Eye (tissue), 1 donor: ENCODE results near the gene IPCEF1.

Experiments used
- DNase-seq: peaks from one replicate; pipeline ENCODE4 v3.0.0-alpha.2; 2015

IPCEF1 gene

GRCh38 chr6:154289818-154290508, 66.6 kb downstream of the IPCEF1 start:
- no peak for DNase-seq

GRCh38 chr6:154285826-154286225, 70.8 kb downstream of the IPCEF1 start:
- no peak for DNase-seq

- DNase-seq = no peak
Measured at GRCh38 chr6:154284313-154284853, 72.2 kb downstream of the IPCEF1 start.

- no peak for DNase-seq
Measured at GRCh38 chr6:154280521-154280920, 76.1 kb downstream of the IPCEF1 start.

GRCh38 chr6:154277629-154278017, 79.0 kb downstream of the IPCEF1 start:
- DNase-seq = no peak

GRCh38 chr6:154276810-154277628, 79.6 kb downstream of the IPCEF1 start:
- peak; percentile 61 for DNase-seq

GRCh38 chr6:154274168-154274567, 82.4 kb downstream of the IPCEF1 start:
- no peak for DNase-seq

- DNase-seq = no peak
Measured at GRCh38 chr6:154268486-154268885, 88.1 kb downstream of the IPCEF1 start.

- no peak for DNase-seq
Measured at GRCh38 chr6:154267508-154268106, 89.0 kb downstream of the IPCEF1 start.

- no peak for DNase-seq
Measured at GRCh38 chr6:154266560-154267099, 90.0 kb downstream of the IPCEF1 start.

GRCh38 chr6:154261688-154262397, 94.8 kb downstream of the IPCEF1 start:
- DNase-seq = no peak

GRCh38 chr6:154258064-154258757, 98.4 kb downstream of the IPCEF1 start:
- DNase-seq = no peak

- DNase-seq = no peak
Measured at GRCh38 chr6:154257067-154257466, 99.5 kb downstream of the IPCEF1 start.

GRCh38 chr6:154252678-154253077, 103.9 kb downstream of the IPCEF1 start:
- DNase-seq = no peak

GRCh38 chr6:154251116-154251515, 105.5 kb downstream of the IPCEF1 start:
- no peak for DNase-seq

- no peak for DNase-seq
Measured at GRCh38 chr6:154249499-154250298, 106.9 kb downstream of the IPCEF1 start.

- DNase-seq = peak; percentile 66
Measured at GRCh38 chr6:154247119-154247861, 109.3 kb downstream of the IPCEF1 start.

- DNase-seq = no peak
Measured at GRCh38 chr6:154246723-154247118, 109.9 kb downstream of the IPCEF1 start.

GRCh38 chr6:154245506-154245905, 111.1 kb downstream of the IPCEF1 start:
- no peak for DNase-seq
